NCI-H1930 (cell line): ENCODE results near the gene CTXN1.
"Not testable (repeated sequence)": the region's sequence is repeated elsewhere in the genome, so short reads cannot be mapped to it uniquely, and the experiment has no call there.

Experiments used
- DNase-seq, 2 experiments: peaks; one replicate each; lab custom pipeline; 2025; lab: John Stamatoyannopoulos, UW

The CTXN1 gene

DNA sequence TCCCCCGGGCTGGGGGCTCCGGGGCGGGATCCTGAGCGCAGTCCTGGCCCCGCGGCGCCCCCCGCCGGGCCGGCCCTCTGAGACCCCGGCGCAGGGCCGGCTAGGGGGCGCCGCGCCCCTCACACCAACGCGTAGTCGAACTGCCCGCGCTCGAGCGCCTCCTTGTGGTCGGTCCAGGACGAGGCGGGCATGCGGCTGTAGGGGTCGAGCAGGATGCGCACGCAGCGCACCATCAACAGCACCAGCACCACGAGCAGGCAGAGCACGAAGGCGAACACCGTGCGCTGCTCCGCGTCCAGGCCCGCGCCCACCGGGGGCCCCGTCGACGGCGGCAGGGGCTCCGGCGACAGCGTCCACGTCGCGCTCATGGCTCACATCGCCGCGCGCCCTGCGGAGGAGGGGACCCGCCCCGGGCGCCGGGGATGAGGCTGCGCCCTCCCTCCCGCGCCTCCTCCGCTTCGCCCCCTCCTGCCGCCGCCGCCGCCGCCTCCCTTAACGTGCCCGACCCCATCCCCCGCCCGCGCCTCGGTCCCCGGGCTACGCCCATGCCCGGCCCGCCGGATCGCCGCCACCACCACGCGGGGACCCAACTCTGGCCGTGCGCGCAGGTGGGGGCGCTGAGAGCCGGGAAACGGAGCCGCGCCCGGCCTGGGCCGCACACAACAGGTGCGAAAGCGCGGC lies 624 bp downstream of the CTXN1 start:
- DNase-seq: peak; percentile 72 to 86

DNA sequence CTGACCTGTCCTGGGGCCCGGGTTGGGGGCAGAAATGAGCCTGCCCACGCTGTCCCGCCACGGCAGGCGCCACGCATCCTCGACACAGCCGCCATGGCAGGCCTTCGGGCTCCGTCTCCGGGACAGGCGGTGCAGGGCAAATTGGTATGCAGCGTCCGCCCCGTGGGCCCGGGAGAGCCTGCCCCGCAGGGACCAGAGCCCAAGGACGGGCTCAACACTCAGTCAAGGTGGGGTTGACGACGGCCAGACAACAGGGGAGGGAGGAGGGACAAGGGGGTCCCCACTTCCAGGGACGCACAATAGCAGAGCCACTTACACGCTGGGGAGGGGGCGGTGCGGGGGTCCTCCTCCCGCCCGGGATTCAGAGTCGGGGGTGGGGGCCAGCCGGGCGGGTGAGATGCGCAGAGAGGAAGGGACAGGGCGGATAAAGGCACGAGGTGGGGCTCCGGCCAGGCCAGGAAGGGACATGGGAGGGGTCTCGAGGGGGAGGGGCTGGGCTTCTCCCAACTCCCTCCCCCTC lies 1.2 kb downstream of the CTXN1 start:
- no peak for DNase-seq

DNA sequence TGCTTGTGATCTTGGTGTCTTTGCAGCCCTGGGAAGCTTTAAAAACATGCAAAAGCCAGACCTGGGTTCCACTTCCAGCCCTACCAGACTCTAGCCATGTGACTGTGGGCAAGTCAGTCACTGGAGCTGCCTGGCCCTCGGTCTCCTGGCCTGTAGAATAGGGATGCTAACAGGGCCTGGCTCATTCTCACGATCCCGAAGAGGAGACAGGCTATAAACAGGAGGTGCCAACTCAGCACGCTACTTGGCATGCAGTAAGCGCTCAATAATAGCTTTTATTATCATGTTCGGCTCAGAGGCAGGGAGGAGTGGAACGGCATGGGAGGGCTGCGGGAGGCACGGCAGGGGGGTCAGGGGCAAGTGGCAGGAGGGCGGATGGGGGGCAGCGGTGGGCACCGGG lies 1.7 kb downstream of the CTXN1 start:
- DNase-seq: no peak

DNA sequence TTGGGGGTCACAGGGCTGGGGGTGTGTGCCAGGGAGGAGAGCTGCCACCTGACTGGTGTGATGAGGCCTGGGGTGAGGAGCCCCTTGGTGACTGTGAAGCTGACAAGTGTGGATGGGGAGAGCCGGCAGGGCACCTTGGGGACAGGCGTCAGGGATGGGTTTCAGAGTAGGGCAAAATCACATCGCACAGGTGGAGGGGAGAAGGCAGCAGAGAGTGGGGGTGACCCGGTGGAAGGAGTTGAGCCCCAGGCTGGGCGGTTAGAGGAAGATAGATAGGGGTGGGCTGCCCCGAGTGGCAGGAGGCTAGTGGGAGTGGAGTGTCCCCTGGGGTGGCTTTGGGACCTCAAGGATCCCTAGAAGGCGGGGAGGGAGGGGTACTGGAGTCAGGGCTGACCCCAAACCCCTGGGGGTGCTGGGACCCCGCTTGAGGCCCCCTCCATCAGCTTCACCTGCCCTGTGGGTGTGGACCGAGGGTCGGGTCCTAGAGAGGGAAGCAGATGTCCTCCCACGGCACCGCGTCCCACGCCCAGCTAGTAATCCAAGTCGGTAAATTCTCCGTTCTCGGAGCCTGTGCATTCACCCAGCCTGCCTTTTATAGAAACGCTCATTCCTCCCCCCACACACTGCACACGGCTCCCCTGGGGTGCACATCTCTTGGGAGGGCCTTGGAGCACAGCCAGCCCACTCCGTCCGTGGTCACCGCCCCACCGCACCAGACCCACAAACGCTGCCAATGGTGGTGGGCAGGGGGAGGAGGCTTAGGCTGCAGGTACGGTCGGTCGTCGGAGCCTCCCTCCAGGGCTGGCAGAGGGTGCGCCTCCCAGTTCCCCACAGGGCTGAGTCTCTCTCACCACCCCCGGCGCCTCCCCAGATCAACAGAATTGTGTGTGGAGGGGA lies 2.4 kb downstream of the CTXN1 start:
- no peak for DNase-seq

DNA sequence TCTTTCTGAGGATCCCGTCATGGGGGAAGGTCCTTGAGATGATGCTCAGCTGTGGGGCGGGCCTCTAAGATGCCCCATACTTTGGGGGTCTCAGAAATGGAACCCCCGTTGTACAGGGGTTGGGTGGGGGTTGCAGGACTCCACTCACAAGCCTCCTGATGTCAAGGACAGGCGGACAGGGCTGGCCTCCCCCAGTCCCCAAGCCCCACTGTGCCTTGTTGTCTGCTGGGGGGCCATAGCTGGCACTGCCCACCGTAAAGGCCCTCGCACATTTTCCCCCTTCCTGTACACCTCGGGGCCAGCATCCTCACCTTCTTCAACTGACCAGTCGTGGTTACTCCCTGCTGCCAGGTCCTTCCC lies 3.1 kb downstream of the CTXN1 start:
- no peak for DNase-seq

DNA sequence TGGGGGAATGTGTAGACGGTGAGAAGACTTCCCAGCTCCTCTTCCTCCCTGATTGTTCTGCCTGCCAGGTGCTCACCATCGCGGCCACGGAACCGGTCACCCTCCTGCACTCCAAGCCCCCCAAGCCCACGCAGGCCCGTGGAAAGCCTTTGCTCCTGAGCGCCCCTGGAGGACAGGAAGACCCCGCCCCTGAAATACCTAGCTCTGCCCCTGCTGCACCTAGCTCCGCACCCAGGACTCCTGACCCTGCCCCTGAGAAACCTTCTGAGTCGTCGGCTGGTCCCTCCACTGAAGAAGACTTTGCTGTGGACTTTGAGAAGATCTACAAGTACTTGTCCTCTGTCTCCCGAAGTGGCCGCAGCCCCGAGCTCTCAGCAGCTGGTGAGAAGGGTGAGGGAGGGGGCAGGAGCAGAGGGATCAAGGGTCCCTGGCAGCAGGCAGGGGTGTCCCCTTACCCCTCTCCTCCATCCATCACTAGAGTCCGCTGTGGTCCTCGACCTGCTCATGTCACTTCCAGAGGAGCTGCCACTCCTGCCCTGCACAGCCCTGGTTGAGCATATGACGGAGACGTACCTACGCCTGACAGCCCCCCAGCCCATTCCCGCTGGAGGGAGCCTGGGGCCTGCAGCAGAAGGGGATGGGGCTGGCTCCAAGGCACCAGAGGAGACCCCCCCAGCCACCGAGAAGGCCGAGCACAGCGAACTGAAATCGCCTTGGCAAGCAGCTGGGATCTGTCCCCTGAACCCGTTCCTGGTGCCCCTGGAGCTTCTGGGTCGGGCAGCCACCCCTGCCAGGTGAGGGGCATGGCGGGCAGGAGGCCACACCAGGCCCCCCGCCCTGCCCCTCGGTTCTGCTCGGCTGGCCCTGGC lies 3.7 kb downstream of the CTXN1 start:
- no peak for DNase-seq

DNA sequence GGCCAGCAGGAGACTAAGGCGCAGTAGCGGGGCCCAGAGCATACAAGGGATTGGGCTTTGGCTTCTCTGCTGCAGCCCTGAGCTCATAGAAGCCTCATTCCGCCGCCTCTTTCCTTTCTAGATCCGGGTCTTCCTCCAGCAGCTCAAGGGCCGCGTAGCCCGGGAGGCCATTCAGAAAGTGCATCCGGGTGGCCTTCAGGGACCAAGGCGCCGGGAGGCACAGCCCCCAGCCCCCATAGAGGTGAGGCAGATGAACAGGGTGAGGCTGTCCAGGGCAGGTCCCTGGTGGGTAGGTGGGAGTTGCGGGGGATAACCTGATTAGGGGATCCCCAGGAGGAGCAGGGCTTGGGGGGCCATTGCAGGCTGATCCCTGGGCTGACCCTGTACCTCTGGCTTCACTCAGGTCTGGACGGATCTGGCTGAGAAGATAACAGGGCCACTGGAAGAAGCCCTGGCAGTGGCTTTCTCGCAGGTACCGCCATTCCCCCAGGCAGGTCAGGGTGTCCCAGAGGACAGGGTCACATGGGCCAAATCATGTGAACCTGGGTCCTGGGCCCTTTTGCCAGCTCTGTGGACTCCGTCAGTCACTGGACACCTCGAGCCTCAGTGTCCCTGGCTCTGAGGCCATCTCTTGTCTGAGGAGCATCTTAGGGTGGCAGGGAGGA lies 4.5 kb downstream of the CTXN1 start:
- DNase-seq: no peak

DNA sequence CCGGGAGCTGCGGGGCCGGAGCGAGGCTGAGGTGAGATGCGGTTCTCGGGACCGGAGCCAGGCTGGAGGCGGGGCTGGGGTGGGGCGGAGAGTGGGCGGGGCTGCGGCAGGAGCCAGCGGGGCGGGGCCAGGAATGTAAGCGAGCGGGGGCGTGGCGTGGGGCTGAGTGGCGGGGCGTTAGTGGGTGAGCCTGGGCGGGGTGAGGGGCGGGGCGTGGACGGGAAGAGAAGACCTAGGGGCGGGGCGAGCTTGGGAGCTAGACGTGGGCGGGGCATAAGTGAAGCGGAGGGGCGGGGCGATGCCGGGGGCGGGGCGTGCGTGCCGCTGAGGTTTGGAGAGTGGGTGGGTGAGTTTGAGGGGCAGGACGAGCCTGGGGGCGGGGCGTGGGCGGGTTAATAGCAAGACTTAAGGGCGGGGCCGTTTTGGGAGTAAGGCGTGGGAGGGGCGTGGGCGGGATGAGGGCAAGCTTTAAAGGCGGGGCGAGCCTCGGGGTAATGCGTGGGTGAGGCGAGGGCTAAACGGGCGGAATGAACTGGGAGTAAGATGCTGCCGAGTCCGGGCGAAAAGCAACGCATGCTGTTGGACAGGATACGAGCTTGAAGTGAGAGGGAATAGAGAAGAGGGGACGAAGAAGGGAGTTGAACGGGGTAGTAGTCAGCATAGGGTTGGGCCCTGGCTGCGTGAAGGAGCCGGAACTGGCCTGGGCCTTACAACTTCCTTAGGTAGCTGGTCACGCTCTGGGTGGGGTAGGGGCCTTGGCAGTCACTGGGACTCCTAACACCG lies 5.2 kb downstream of the CTXN1 start:
- peak; percentile 81 to 87 for DNase-seq

DNA sequence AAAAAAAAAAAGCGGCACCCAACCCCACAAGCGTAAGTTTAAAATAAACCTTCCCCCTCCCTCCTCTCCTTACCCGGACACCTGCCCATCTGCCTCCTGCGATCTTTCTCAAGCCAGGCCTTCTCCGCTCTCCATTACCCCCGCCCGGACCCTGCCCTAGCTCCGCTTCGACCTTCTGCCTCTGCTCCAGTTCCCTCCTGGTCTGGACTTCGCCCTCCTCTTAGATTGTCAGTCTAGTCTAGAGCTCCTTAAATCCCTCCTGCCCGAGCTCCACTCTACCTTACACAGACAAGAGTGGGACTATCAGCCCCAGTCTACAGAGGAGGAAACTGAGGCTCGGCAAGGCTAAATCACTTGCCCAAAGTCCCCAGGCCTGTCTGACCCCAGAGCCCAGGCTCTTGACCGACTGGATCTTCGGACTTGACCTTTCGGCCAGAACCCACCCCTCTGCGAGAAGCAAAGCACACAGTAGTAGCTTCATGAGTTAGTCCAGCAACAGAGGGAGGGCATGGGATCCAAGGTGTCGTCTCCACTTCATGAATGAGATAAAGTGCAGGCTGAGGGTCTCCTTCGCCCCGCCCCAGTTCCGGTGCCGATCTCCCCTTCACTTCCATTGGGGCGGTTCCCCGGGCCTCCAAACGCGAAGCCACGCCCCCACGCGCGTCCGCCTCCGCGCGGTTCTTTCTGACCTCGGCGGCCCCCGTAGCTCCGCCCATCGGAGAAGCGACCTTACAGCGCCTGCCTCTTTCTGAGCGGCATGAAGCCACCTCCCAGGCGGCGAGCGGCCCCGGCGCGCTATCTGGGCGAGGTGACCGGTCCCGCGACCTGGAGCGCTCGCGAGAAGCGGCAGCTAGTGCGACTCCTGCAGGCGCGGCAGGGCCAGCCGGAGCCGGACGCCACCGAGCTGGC lies 6.1 kb downstream of the CTXN1 start, which contains the start of gene SNAPC2:
TSS of gene SNAPC2 (plus strand) at position 729 of the 909 bp plus-strand sequence. CDS start at position 758, 29 bp downstream.
- DNase-seq: peak; percentile 83 to 86

DNA sequence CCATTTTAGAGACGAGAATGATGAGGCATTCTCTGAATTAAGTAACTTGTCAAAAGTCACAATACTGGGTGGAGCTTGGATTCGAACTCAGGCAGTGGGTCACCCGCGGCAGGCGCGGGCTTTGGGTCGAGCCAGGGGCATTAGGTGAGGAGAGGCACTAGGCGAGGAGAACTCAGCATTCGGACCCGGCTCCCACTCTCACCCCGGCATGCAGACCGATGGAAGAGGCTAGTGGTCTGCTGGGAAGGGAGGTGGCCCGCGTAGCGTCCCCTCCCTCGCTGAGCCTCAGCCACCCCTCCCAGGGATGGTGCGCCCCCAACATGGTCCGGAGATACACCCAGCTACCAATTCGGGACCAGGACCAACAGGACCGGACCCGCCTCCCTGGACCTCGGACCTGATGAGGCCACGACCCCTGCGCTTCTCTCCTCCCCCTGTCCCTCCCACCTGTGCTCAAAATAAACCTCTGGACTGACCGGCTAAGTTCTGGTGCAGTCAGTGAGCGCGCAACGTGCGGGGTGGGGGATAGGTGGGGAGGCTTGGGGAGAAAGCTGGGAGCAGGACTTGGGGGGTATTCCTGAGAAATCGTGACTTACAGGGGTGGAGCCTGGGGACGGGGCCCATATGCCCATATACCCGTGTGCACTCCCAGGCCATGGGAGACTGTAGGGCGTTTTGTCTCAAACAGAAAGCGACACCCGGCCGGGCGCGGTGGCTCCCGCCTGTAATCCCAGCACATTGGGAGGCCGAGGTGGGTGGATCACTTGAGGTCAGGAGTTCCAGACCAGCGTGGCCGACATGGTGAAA lies 7.1 kb downstream of the CTXN1 start:
- no peak for DNase-seq

DNA sequence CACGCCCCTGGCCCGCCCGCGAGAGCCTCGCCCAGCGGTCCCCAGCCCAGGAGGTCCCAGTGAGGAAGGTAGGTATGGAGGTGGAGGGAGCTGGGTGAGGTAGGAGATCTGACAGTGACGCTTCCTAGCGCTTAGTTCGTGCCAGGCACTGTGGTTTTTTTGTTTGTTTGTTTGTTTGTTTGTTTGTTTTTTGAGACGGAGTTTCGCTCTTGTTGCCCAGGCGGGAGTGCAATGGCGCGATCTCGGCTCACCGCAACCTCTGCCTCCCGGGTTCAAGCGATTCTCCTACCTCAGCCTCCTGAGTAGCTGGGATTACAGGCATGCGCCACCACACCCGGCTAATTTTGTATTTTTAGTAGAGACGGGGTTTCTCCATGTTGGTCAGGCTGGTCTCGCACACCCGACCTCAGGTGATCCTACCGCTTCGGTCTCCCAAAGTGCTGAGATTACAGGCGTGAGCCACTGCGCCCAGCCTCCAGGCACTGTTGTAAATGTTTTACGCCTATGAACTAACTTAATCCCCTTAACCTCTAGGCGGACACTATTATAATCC lies 7.8 kb downstream of the CTXN1 start:
- not testable (repeated sequence) for DNase-seq

DNA sequence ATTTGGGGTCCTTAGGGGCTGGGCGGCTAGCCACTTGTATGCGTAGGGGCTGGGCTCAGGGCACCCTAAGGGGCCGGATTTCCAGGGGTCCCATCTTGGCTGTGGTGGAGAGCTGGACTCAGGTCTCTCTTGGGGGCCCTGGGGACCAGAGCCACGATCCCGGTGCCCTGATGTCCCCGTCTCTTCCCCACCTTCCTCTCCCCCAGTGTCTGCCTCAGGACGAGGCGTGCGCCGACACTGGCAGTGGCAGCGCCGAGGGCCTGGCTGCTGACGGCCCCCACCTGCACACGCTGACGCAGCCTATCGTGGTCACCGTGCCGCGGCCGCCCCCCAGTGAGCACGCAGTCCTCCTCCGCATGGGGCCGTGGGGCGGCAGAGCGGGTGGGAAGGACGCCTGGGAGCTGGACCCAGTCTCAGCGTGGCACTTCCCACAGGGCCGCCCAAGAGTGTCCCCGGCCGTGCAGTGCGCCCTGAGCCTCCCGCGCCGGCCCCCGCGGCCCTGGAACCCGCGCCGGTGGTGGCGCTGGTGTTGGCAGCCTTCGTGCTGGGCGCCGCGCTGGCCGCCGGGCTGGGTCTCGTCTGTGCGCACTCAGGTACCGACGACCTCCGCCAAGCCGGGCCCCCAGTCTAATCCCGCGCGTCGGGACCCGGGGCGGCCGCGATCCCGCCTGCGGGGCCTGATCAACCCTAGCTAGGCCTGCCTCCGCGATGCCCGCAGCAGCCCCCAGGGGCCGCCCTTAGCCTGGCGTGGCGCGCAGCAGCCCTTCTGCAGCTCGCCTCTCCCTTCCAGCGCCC lies 8.5 kb downstream of the CTXN1 start:
- DNase-seq: peak; percentile 39 to 72

DNA sequence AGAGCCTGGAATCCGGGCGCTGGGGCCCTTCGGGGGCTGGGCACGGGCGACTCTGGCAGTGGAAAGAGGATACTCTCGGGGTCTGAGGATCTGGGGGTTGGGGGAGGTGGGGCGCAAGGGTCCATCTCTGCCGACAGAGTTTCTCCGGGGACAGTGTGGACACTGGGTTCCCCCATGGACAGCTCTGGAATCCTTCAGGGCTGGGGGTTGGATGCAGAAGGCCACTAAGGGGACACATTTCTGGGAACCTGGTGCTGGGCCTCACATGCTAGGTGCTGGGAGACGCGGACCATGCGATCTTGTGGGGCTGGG lies 9.0 kb downstream of the CTXN1 start:
- DNase-seq: no peak

DNA sequence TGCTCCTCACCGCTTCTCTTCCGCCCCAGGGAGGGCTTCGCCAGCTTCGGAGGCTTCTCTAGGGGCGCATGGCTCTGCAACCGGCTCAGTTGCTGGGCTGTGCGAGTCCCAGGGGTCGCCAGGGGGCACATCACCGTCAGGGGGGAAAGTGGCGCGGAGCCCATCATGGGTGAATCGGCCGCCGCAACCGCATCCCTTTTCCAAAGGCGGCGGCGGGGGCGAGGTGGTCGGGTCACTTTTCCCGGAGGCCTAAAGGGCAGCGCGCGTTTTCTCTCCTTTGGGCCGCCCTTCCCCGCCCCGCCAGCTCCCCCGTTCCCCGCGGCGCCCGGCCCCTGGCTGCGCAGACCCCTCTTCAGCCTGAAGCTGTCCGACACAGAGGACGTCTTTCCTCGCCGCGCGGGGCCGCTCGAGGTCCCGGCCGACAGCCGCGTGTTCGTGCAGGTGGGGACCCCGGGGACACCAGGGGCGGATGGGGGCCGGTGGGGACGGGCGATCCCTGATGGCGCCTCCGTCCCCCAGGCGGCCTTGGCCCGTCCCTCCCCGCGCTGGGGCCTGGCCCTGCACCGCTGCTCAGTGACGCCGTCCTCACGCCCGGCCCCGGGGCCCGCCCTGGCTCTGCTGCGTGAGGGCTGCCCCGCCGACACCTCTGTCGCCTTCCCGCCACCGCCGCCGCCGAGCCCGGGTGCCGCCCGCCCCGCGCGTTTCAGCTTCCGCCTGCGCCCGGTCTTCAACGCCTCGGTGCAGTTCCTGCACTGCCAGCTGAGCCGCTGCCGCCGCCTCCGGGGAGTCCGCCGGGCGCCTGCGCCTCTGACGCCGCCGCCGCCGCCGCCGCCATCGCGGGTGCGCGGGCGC lies 9.6 kb downstream of the CTXN1 start:
- no peak for DNase-seq

DNA sequence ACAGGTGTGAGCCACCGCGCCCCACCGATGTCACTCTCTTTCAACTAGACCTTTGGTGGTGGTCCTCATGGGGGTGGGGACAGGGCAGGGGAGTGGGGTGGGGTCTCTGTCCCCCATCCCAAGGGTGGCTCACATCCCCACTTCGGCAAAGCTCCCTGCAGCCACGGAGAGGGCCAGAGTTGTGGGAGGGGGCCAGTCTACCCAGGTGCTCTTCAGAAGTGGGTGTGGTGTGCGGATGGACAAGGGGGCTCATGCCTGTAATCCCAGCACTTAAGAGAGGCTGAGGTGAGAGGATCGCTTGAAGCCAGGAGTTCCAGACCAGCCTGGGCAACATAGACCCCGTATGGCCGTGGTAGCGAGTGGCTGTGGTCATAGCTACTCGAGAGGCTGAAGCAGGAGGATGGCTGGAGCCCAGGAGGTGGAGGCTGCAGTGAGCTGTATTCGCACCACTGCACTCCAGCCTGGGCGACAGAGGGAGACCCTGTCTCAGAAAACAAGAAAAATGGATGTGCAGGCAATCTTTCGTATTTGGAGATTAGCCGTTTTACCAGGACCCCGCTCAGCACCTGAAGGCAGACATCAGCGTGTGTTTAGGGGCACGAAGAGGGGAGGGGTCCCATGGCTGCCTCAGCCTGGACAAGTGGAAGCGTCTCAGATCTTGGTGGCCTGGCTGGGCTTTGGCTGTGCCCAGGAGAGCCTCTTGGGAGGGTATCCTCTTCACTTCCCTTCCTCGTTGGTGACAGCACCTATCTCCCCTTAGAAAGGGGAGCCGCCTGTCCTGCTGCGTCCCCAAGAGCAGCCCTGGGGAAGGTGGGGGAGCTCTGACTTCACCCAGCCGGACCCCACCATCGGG lies 10.5 kb downstream of the CTXN1 start:
- DNase-seq: no peak

DNA sequence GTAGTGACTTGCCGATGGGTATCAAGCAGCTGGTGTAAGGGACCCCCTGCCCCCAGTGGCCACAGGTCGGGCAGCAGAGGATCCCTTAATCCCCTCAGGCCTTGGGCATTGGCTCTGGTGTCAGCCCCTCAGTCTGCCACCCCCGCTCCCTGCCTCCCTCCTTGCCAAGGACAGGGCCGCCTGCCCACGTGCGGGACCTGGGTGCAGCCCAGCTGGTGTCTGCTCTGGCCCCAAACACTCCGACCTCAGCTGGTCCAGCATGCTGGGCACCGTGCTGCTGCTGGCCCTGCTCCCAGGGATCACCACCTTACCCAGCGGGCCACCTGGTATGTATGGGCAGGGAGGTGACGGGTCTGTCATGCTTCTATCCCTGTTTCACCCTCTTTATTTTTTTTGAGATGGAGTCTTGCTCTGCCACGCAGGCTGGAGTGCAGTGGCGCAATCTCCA lies 11.3 kb downstream of the CTXN1 start, which contains the start of gene TGFBR3L:
TSS of gene TGFBR3L (plus strand) at position 233 of the 448 bp plus-strand sequence.
- DNase-seq: no peak
